ENCODE measurements around the gene DIPK1A. TPM values are rescaled to one million over a fixed set of nuclear protein-coding genes. Genes with fewer than 3 reads are reported as not detected.
"Not testable (repeated sequence)": the region's sequence is repeated elsewhere in the genome, so short reads cannot be mapped to it uniquely, and the experiment has no call there.

DIPK1A gene
- total RNA-seq, 4 donors from 2014 or later, result 3.1 to 9.9 (median 4.9) TPM

GRCh38 chr1:92985101-92985500 lies 23.8 kb upstream of the DIPK1A start:
- intact Hi-C loops (cut with DNase I), result no loop called here
- Histone ChIP-seq H3K9me3 (no peaks in the 10 kb centered on the region), H3K27ac (no peak overlapping the region), H3K4me3 (no peak overlapping the region), H3K27me3 (no peaks in the 10 kb centered on the region), H3K4me1 (peaks cover 0 to 5% (median 0%) of the 10 kb centered on the region in 3 donors), H3K36me3 (no peaks in the 10 kb centered on the region)
- no peak for DNase-seq
- TF ChIP-seq POLR2A (IDR thresholded peaks at IDR 0.05), result no peak
- TF ChIP-seq, protein P1, sequence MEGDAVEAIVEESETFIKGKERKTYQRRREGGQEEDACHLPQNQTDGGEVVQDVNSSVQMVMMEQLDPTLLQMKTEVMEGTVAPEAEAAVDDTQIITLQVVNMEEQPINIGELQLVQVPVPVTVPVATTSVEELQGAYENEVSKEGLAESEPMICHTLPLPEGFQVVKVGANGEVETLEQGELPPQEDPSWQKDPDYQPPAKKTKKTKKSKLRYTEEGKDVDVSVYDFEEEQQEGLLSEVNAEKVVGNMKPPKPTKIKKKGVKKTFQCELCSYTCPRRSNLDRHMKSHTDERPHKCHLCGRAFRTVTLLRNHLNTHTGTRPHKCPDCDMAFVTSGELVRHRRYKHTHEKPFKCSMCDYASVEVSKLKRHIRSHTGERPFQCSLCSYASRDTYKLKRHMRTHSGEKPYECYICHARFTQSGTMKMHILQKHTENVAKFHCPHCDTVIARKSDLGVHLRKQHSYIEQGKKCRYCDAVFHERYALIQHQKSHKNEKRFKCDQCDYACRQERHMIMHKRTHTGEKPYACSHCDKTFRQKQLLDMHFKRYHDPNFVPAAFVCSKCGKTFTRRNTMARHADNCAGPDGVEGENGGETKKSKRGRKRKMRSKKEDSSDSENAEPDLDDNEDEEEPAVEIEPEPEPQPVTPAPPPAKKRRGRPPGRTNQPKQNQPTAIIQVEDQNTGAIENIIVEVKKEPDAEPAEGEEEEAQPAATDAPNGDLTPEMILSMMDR (IDR thresholded peaks at IDR 0.05), result no peak

- DNase-seq, result no peak
Measured at GRCh38 chr1:92980732-92981647, 19.7 kb upstream of the DIPK1A start.

GRCh38 chr1:92975551-92976232 lies 14.4 kb upstream of the DIPK1A start:
- DNase-seq, result no peak
- H3K27ac ChIP-seq, result peak overlapping the region in 1 of 4 donors; percentile 60
- intact Hi-C loops (cut with DNase I), result no loop called here

More at GRCh38 chr1:92980732-92981647, 19.7 kb upstream of the DIPK1A start:
- H3K4me1 ChIP-seq, result no peaks in the 10 kb centered on the region
- H3K9me3 ChIP-seq, result no peaks in the 10 kb centered on the region
- H3K36me3 ChIP-seq, result no peaks in the 10 kb centered on the region
- no peaks in the 10 kb centered on the region for H3K27me3 ChIP-seq
- intact Hi-C loops (cut with DNase I), result no loop called here
- TF ChIP-seq POLR2A (IDR thresholded peaks at IDR 0.05), result no peak
- TF ChIP-seq, protein P1 (IDR thresholded peaks at IDR 0.05), result no peak
- 74 to 75% methylated on average over 8 of the region's 8 CpGs for WGBS, 2 donors
- peak overlapping the region in 3 of 4 donors; percentile 5 to 46 (median 27) for H3K27ac ChIP-seq
- H3K4me3 ChIP-seq, result no peak overlapping the region

DNA sequence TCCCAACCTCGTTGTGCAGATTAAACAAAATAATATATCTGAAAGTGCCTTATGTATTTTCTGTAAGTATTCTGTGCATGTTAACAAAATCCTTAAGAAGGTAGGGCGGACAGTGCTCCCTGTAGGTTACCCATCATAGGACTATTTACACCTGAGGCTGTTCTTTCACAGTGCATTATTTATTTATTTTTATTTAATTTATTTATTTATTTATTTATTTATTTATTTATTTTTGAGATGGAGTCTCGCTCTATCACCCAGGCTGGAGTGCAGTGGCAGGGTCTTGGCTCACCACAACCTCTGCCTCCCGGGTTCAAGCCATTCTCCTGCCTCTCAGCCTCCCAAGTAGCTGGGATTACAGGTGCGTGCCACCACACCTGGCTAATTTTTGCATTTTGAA lies 12.8 kb upstream of the DIPK1A start:
- H3K27me3 ChIP-seq; H3K27ac ChIP-seq; H3K4me3 ChIP-seq; intact Hi-C loops (cut with DNase I); H3K36me3 ChIP-seq; DNase-seq; H3K9me3 ChIP-seq: not testable (repeated sequence)
- peaks cover 8 to 16% (median 8%) of the 10 kb centered on the region in 3 donors for H3K4me1 ChIP-seq
- 73 to 74% methylated on average over 5 of the region's 5 CpGs for WGBS, 2 donors

More at GRCh38 chr1:92975551-92976232, 14.4 kb upstream of the DIPK1A start:
- H3K9me3 ChIP-seq, result no peaks in the 10 kb centered on the region
- no peaks in the 10 kb centered on the region for H3K27me3 ChIP-seq
- no peaks in the 10 kb centered on the region for H3K36me3 ChIP-seq
- TF ChIP-seq, protein P1 (IDR thresholded peaks at IDR 0.05), result no peak
- no peak for TF ChIP-seq POLR2A (IDR thresholded peaks at IDR 0.05)
- H3K4me3 ChIP-seq, result no peak overlapping the region
- 74 to 88% methylated on average over 7 of the region's 7 CpGs for WGBS, 2 donors
- H3K4me1 ChIP-seq, result peaks cover 8 to 16% (median 8%) of the 10 kb centered on the region in 3 donors

- no peaks in the 10 kb centered on the region for H3K36me3 ChIP-seq
- 31 to 36% methylated on average over 6 of the region's 6 CpGs for WGBS, 2 donors
- no peak overlapping the region for H3K27ac ChIP-seq
- no peaks in the 10 kb centered on the region for H3K27me3 ChIP-seq
- H3K4me1 ChIP-seq, result peaks cover 8 to 16% (median 8%) of the 10 kb centered on the region in 3 donors
- H3K4me3 ChIP-seq, result no peak overlapping the region
- intact Hi-C loops (cut with DNase I), result no loop called here
- H3K9me3 ChIP-seq, result no peaks in the 10 kb centered on the region
- TF ChIP-seq POLR2A (IDR thresholded peaks at IDR 0.05), result no peak
- TF ChIP-seq, protein P1 (IDR thresholded peaks at IDR 0.05), result no peak
- no peak for DNase-seq
Measured at GRCh38 chr1:92973203-92973897, 12.1 kb upstream of the DIPK1A start.

Data from esophagus squamous epithelium (tissue), 5 donors.